ENCODE data around the gene FGGY. TPM values are rescaled to one million over a fixed set of nuclear protein-coding genes. Genes with fewer than 3 reads are reported as not detected.
A peak's percentile ranks its signal among the peaks of the same experiment; 100 is the strongest.

Gene FGGY
- total RNA-seq, 1 donor from 2014 or later: 12.6 TPM

GRCh38 chr1:59543211-59543668, 246.3 kb downstream of the FGGY start:
- peak overlapping the region; percentile 34 for H3K4me3 Mint-ChIP-seq

GRCh38 chr1:59544615-59545293, 247.9 kb downstream of the FGGY start:
- H3K27ac Mint-ChIP-seq: no peak overlapping the region
- TF ChIP-seq, protein P1, sequence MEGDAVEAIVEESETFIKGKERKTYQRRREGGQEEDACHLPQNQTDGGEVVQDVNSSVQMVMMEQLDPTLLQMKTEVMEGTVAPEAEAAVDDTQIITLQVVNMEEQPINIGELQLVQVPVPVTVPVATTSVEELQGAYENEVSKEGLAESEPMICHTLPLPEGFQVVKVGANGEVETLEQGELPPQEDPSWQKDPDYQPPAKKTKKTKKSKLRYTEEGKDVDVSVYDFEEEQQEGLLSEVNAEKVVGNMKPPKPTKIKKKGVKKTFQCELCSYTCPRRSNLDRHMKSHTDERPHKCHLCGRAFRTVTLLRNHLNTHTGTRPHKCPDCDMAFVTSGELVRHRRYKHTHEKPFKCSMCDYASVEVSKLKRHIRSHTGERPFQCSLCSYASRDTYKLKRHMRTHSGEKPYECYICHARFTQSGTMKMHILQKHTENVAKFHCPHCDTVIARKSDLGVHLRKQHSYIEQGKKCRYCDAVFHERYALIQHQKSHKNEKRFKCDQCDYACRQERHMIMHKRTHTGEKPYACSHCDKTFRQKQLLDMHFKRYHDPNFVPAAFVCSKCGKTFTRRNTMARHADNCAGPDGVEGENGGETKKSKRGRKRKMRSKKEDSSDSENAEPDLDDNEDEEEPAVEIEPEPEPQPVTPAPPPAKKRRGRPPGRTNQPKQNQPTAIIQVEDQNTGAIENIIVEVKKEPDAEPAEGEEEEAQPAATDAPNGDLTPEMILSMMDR (conservative IDR thresholded peaks at IDR 0.05): no peak

More at GRCh38 chr1:59543211-59543668, 246.3 kb downstream of the FGGY start:
- Mint-ChIP-seq H3K27me3 (no peaks in the 10 kb centered on the region), H3K27ac (peak overlapping the region; percentile 55), H3K9me3 (peaks cover 4% of the 10 kb centered on the region), H3K36me3 (no peaks in the 10 kb centered on the region), H3K4me1 (ENCODE audit: unreplicated experiment) (peaks cover 44% of the 10 kb centered on the region)
- TF ChIP-seq, protein P1 (conservative IDR thresholded peaks at IDR 0.05): no peak
- DNase-seq (ENCODE audit: extremely low spot score, unreplicated experiment): no peak

DNA sequence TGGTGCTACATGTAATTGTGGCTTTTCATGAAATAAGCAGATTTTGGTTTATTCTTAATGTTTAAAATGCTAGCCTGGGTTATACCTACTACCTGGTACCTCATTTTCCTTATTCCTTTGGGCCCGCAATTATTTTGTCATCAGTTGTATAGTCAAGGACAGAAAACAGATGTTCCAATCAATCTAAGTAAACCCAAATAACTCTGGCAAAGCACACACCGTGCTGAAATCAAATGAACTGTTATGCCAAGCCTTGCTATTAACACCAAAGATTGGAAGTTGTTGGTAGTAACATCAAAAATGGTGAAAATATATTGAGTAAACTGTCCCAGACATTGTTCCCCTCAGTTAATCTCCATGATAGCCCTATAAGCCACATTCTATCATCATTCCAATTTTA, 248.9 kb downstream of the FGGY start:
- TF ChIP-seq, protein P1 (conservative IDR thresholded peaks at IDR 0.05): no peak
- peaks cover 48% of the 10 kb centered on the region for H3K4me1 Mint-ChIP-seq (ENCODE audit: unreplicated experiment)
- H3K27me3 Mint-ChIP-seq: no peaks in the 10 kb centered on the region
- H3K36me3 Mint-ChIP-seq: no peaks in the 10 kb centered on the region
- peaks cover 5% of the 10 kb centered on the region for H3K9me3 Mint-ChIP-seq
- no peak overlapping the region for H3K27ac Mint-ChIP-seq
- no peak for DNase-seq (ENCODE audit: extremely low spot score, unreplicated experiment)
- H3K4me3 Mint-ChIP-seq: no peak overlapping the region

More at GRCh38 chr1:59544615-59545293, 247.9 kb downstream of the FGGY start:
- H3K4me3 Mint-ChIP-seq: no peak overlapping the region
- no peak for DNase-seq (ENCODE audit: extremely low spot score, unreplicated experiment)
- peaks cover 4% of the 10 kb centered on the region for H3K9me3 Mint-ChIP-seq
- H3K27me3 Mint-ChIP-seq: no peaks in the 10 kb centered on the region
- H3K36me3 Mint-ChIP-seq: no peaks in the 10 kb centered on the region
- peaks cover 44% of the 10 kb centered on the region for H3K4me1 Mint-ChIP-seq (ENCODE audit: unreplicated experiment)

DNA sequence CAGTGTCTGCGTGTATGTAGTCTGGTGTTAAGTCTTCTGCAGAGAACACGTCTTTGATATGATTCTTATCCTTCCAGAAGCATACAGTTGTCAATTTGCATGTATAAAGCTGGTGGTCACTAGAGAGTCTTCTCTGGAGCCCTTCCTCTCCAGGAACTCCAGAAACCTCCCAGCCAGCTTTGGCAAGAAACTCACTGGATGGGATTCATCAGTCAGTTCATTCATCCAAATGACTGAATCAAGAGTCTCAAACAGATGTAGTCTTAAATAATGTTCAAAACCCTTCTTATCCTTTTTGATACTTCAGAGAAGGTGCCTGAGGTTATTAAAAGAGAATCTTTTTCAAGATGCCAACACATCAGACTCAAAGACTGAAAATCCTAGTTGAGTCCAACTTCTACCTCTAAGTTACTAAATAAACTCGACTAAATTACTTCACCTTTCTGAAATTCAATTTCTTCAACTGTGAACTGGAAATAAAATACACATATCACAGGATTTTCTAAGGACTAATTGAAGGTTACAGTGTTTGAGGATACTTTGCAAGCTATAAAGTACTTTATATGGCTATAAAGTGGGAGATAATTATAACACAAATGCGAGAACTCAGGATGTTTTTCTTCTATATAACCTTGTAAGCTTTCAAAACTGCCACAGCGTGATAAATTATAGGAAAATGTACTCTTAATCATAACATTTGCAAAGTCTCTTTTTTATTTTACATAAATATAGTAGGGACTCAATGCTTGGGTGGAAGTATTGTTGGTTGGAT, 252.4 kb downstream of the FGGY start:
- DNase-seq (ENCODE audit: extremely low spot score, unreplicated experiment): no peak
- Mint-ChIP-seq H3K27ac (no peak overlapping the region), H3K9me3 (peaks cover 11% of the 10 kb centered on the region), H3K27me3 (no peaks in the 10 kb centered on the region), H3K4me3 (no peak overlapping the region), H3K4me1 (ENCODE audit: unreplicated experiment) (peaks cover 46% of the 10 kb centered on the region), H3K36me3 (peaks cover 12% of the 10 kb centered on the region)
- TF ChIP-seq, protein P1 (conservative IDR thresholded peaks at IDR 0.05): no peak

DNA sequence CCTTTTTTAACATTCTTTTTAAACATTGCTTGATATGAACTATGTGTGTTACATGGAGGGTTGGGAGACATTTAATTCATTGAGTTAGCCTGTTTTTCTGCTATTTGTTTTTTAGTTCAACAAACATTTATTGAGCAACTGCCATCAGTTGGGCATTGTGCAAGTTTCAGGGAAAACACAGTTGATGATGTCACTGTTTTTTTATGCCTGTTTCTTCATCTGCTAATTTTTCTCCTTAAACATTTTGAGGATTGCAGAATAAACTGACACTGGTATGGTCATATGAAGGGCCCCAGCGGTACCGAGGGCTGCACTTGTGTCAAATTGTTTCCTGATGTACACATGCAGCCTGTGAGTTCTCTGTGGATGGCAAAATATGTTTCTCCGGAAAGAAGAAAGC, 253.0 kb downstream of the FGGY start:
- DNase-seq (ENCODE audit: extremely low spot score, unreplicated experiment): no peak
- Mint-ChIP-seq H3K27ac (no peak overlapping the region), H3K4me3 (no peak overlapping the region), H3K27me3 (no peaks in the 10 kb centered on the region), H3K4me1 (ENCODE audit: unreplicated experiment) (peaks cover 46% of the 10 kb centered on the region), H3K36me3 (peaks cover 12% of the 10 kb centered on the region), H3K9me3 (peaks cover 11% of the 10 kb centered on the region)
- TF ChIP-seq, protein P1 (conservative IDR thresholded peaks at IDR 0.05): no peak

Measured in type B pancreatic cell (in vitro differentiated cells).